CD1c-positive myeloid dendritic cell (primary cell): Measurements from ENCODE around the gene RETSAT.
"Not testable (repeated sequence)": the region's sequence is repeated elsewhere in the genome, so short reads cannot be mapped to it uniquely, and the experiment has no call there.

ENCODE experiments used
- DNase-seq: peaks from one replicate; pipeline ENCODE4 v3.0.0-alpha.2; 2016; ENCODE audit errors: extremely low spot score

The RETSAT gene

DNA sequence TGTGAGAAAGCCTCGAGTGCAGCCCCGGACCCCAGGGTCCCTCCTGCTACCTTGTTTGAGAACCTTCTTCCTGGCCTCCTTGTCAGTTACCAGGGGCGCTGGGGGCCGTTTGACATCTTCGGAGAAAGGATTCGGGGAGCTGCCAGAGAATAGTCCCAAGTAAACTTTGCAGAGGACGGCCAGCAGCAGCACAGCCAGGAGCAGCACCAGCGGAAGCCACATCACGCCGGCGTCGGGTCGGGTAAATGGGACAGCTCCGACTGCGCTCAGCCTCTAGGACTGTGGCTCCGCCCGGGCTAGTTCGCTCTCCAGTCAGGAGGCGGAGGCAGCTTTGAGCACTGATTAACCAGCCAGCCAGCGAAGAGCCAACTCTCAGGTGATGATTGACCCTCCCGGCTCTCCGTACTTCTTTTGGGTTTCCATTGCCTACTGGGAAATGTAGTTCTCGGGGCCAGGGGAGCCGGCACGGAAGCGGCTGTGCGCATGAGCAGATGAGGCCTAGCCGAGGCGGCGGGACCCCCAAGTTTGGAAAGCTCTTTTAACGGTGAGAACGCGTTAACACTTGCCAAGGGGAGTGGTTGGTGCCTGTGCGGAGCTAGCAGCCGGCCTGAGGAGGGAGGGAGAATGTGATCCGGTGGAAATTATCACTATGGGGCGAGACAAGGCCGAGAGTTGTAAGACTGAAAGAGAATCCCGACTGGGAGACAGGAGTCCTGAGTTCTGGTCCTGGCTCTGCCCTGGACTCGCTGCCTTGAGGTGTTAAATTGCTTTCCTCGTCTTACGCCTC lies at the start of gene RETSAT, which contains the start of gene ELMOD3:
TSS of gene RETSAT (minus strand) at position 243 of the 787 bp plus-strand sequence. CDS start at position 222, 21 bp downstream.
TSS of gene ELMOD3 (plus strand) at position 484 of the 787 bp plus-strand sequence. CDS start 2,430 bp downstream, outside the sequence.
- peak; percentile 99 for DNase-seq

DNA sequence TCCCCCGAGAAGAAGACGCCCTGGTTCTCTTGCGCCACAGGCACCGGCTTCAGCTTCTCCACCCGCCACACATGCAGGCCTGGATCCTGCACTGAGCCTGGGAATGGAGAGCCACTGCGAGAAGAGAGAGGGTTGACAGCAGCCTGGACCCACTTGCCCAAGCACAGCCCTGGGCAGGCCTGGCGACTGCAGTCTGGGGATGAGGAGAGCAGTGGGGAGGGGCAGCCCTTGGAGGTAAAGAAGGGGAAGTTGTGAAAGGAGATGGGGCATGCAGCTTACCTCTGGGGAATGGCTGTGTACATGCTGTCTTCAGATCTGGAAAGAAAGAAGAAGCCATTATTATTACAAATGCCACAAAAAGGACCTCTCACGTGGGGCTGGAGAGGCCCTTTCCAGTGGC lies 47.5 kb upstream of the RETSAT start:
- no peak for DNase-seq

DNA sequence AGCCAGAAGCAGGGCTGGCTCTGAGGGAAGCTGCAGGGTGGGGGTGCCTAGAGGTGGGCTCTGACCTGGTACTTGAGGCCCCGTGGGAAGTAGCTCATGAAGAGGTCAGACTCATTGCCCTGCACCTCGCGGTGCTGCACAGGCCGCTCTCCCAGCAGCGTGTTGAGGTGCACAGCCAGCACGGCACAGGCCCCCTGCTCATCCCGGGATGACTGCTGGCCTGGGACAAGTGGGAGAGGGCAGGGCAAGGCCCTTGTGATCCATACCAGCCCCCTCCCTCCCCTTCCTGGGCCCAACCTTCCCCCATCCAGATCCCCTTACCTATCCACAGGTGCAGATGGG lies 47.1 kb upstream of the RETSAT start:
- DNase-seq, result no peak

DNA sequence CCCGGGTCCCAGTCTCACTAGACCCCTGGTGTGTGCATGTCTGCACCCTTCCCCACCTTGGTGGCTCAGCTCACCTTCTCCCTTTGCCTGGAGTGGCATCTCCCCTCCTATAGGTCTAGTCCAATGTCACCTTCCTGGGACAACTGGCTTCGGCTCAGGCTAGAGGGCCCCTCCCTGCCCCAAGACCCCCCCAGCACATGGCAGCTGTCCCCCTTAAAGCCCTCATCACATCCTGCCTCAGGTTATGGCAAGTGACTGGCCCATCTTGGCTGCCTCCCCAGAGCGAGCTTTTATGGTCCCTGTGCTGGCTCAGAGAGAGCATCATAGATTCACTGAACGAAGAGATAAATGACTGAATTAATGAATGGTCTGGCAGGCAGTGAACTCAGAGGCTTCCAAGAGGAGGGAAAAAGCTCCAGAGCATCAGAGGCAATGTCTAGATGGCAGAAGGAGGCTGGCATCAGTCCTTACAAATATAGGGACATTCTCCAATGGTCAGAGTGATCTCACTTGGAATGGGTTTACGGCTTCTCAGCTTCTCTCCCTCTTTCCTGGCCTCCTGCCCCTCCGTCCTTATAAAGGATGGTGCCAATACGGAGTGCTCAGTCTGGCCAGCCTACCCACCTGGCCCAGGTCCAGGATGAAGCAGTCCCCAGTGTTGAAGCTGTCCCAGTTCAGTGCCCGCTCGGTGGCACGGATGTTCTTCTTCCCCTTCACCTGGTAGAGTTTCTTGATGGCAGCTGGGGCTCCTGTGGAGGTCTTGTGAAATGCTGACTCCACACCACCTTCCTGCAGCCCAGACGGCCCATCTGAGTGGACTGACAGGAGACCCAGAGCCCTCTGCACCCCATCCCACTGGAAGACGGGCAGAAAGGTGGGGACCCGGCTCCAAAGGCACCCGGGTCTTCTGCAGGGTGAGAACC lies 46.5 kb upstream of the RETSAT start:
- DNase-seq, result no peak

DNA sequence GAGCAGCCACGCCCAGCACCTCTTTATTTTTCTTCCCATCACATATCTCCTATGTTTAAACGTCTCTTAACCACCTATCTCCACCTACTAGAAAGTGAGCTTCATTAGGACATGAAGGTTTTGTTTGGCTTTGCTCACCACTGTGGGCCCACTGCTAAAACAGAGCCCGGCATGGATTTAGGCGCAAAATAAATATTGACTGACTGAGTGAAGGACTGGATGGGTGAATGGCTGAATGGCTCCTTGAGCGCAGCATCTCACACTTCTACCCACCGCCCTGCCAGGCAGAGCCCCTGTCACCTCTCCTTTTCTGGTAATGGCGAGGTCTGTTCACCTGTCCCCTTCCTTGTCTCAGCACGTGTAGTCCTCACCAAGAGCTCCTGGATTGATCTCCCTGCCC lies 45.7 kb upstream of the RETSAT start:
- no peak for DNase-seq

- DNase-seq, result no peak
Measured at GRCh38 chr2:85399183-85399455, 44.8 kb upstream of the RETSAT start.

- DNase-seq, result no peak
Measured at GRCh38 chr2:85398426-85399182, 44.3 kb upstream of the RETSAT start.

DNA sequence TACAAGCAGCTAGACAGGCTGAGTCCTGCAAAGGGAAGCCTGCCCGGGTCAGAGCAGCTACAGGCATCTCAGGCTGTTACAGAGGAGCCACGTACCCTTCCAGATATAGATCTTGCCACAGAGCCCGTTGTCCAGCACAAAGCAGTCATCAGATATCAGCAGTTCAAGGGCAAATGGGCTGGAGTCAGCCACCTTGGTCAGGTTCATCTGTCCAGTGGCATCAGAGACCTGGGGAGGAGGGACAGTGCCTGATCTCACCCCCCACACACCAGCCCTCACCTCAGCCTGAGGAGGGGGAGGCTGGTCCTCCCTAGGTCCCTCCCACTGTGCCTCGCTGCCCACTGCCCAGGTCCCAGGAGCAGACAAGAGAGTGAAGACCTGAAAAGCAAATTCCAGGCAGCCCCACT lies 43.6 kb upstream of the RETSAT start:
- no peak for DNase-seq

- no peak for DNase-seq
Measured at GRCh38 chr2:85396531-85397470, 42.5 kb upstream of the RETSAT start.

DNA sequence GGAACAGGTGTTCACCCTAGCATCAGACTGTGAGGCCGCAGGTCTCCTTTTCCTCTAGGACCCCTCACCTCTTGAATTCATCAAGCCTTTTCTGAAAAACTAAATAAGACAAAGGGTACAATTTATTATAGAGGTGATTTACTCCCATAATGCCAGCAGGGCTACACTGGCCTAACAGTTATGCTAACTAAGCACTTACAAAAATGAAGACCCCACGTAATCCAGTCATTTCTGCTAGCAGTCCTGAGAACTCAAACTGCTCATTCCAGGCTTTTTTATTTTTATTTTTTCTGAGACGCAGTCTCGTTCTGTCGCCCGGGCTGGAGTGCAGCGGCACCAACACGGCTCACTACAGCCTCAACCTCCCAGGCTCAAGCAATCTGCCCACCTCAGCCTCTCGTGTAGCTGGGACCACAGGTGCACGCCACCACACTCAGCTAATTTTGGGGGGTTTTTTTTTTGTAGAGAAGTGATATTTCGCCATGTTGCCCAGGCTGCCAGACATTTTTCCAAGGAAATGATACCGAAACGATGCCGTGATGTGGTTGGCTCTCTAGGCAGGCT lies 41.7 kb upstream of the RETSAT start:
- no peak for DNase-seq

DNA sequence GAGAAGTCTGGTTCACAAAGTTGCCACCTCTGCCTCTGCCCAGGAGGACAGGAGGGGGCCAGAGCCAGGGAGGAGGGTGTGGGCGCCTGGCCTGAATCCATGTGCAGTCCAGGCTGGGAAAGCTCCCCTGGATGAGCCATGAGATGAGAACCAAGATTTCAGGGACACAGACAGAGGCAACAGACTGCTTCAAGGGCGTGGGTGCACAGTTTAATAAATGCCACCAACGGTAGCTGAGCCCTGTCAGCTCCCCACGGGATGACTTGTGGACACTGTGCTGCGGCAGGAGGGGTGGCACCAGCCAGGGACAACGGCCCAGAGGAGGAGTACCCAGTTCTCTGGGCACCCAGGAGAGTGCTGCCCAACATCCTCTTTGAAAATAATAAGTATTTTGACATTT lies 40.6 kb upstream of the RETSAT start:
- DNase-seq, result no peak

- no peak for DNase-seq
Measured at GRCh38 chr2:85394261-85394681, 39.9 kb upstream of the RETSAT start.

- DNase-seq, result no peak
Measured at GRCh38 chr2:85393836-85394235, 39.5 kb upstream of the RETSAT start.

- peak; percentile 56 for DNase-seq
Measured at GRCh38 chr2:85390941-85391669, 36.8 kb upstream of the RETSAT start.

DNA sequence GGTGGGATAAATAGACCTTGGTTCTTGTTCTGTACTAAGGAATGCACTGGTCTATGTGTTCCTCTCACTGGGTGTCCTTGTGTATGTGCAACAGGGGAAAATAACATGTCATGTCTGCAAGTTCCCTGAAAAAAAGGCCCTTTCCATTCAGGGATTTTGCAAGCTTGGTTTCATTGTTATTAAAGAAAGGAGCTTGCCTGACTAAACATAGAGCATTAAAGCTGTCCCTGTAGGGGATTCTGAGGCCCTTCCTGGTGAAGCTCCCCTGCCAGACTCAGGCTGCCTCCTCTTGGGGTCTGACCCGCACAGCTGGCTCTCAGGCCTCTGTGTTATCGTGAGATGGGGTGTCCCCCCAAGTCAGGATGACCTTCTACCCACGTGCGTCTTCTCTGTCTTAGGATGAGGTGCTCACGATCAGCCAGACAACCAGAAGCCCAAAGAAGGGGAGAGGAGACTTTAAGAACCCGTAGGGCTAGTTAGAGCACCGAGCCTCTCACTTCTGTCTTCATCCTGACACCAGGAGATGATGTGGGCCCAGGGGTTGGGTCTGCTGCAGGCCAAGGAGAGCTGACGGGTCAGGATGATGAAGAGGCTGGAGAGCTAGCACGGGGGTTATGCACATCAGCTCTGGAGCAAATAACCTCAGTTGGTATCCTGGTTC lies 34.7 kb upstream of the RETSAT start:
- DNase-seq, result no peak

DNA sequence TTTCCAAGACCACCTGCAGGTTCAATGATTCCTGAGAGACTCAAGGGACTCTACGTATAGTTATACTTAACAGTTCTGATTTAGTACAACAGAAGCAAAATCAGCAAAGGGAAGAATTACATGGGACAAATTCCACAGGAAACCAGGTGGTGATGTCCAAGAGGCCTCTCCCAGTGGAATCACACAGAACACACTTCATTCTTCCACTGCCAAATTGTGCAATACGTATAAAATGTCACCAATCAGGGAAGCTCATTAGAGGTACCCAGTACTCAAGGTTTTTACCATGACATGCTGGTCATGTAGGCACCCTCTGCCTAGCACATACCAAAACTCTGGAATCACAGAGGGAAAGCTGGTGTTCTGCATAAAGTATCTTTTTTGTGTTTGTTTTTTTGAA lies 33.4 kb upstream of the RETSAT start:
- DNase-seq, result no peak

GRCh38 chr2:85385746-85386145 lies 31.4 kb upstream of the RETSAT start:
- no peak for DNase-seq

DNA sequence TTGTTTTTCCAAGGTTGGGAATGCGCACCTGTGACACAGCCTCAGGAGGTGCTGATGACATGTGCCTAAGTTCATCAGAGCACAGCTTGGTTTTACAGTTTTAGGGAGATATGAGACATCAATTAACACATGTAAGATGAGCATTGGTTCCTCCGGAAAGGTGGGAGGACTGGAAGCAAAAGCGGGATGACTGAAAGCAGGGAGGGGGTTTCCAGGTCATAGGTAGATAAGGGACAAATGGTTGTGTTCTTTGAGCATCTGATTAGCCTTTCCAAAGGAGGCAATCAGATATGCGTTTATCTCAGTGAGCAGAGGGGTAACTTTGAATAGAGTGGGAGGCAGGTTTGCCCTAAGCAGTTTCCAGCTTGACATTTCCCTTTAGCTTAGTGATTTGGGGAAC lies 29.5 kb upstream of the RETSAT start:
- no peak for DNase-seq

GRCh38 chr2:85383151-85383550 lies 28.8 kb upstream of the RETSAT start:
- not testable (repeated sequence) for DNase-seq

GRCh38 chr2:85380048-85380447 lies 25.7 kb upstream of the RETSAT start:
- DNase-seq, result no peak
